Activated CD8-positive, alpha-beta T cell treated with anti-CD3 and anti-CD28 coated beads for 36 hours (primary cell): ENCODE data around the gene LHFPL3. TPM values are rescaled to one million over a fixed set of nuclear protein-coding genes. Genes with fewer than 3 reads are reported as not detected.

Experiments used
- ATAC-seq: fragments of 200-7000 bp; cut with Tn5 transposase; one replicate; pipeline ENCODE4 v1.10.0; 2021; ENCODE audit warnings: mild to moderate bottlenecking, moderate library complexity
- CTCF ChIA-PET: fragments of 350-600 bp; sonication (Branson Sonifier 250); formaldehyde crosslinking; loops from one replicate; lab custom pipeline; 2021; ENCODE audit warnings: antibody characterized with exemption; lab: Charles Lee
- POLR2A ChIA-PET: fragments of 350-600 bp; sonication (Branson Sonifier 250); formaldehyde crosslinking; loops from one replicate; lab custom pipeline; 2021; ENCODE audit warnings: antibody characterized with exemption; lab: Charles Lee
- DNase-seq: peaks from one replicate; pipeline ENCODE4 v3.0.0-alpha.2; 2020
- H3K27ac Mint-ChIP-seq: one replicate; pipeline ENCODE4 v1.8.0; 2021; ENCODE audit warnings: mild to moderate bottlenecking, mixed read lengths
- H3K27me3 Mint-ChIP-seq: one replicate; pipeline ENCODE4 v1.8.0; 2021; ENCODE audit warnings: mixed read lengths
- H3K36me3 Mint-ChIP-seq: one replicate; pipeline ENCODE4 v1.8.0; 2021; ENCODE audit warnings: low read depth, mixed read lengths
- H3K4me1 Mint-ChIP-seq: one replicate; pipeline ENCODE4 v1.8.0; 2021; ENCODE audit warnings: low read depth, mixed read lengths
- H3K4me3 Mint-ChIP-seq: one replicate; pipeline ENCODE4 v1.8.0; 2021; ENCODE audit warnings: mild to moderate bottlenecking, moderate library complexity, mixed read lengths
- H3K9me3 Mint-ChIP-seq: one replicate; pipeline ENCODE4 v1.8.0; 2021; ENCODE audit warnings: mixed read lengths
- intact Hi-C: fragments of 100-400 bp; cut with micrococcal nuclease; formaldehyde crosslinking; loops from one replicate; pipeline ENCODE4 v1.10.0; 2022
- total RNA-seq, 2 experiments: library from RNA; stranded (reverse); gene quantifications; one replicate each; pipeline ENCODE4 v1.2.3, GENCODE V29; 2021
- TF ChIP-seq, protein P1 (sequence below): fragments of 200-600 bp; IDR thresholded peaks from one replicate; pipeline ENCODE4 v1.8.0; 2022; ENCODE audit warnings: antibody characterized with exemption, mild to moderate bottlenecking

Gene LHFPL3
- total RNA-seq, 2 experiments from 2014 or later, result not detected

- H3K27me3 Mint-ChIP-seq, result peaks cover 1% of the 10 kb centered on the region
- H3K4me3 Mint-ChIP-seq, result no peak overlapping the region
- no peaks in the 10 kb centered on the region for H3K9me3 Mint-ChIP-seq
- TF ChIP-seq, protein P1, sequence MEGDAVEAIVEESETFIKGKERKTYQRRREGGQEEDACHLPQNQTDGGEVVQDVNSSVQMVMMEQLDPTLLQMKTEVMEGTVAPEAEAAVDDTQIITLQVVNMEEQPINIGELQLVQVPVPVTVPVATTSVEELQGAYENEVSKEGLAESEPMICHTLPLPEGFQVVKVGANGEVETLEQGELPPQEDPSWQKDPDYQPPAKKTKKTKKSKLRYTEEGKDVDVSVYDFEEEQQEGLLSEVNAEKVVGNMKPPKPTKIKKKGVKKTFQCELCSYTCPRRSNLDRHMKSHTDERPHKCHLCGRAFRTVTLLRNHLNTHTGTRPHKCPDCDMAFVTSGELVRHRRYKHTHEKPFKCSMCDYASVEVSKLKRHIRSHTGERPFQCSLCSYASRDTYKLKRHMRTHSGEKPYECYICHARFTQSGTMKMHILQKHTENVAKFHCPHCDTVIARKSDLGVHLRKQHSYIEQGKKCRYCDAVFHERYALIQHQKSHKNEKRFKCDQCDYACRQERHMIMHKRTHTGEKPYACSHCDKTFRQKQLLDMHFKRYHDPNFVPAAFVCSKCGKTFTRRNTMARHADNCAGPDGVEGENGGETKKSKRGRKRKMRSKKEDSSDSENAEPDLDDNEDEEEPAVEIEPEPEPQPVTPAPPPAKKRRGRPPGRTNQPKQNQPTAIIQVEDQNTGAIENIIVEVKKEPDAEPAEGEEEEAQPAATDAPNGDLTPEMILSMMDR, result no peak
- peaks cover 2% of the 10 kb centered on the region for H3K4me1 Mint-ChIP-seq
- H3K36me3 Mint-ChIP-seq, result no peaks in the 10 kb centered on the region
- ChIA-PET POLR2A (no interaction called here), CTCF (interaction anchor here (0.6 to 2.3 kb wide), 3 partner anchors 10 to 181 kb away, joined by 3 to 15 read pairs (median 4); no protein-coding TSS in a partner anchor)
- ATAC-seq (no peak), DNase-seq (no peak)
- no peak overlapping the region for H3K27ac Mint-ChIP-seq
- intact Hi-C loops, result no loop called here
These were observed 545.0 kb downstream of the LHFPL3 start for GRCh38 chr7:104873401-104873800.

DNA sequence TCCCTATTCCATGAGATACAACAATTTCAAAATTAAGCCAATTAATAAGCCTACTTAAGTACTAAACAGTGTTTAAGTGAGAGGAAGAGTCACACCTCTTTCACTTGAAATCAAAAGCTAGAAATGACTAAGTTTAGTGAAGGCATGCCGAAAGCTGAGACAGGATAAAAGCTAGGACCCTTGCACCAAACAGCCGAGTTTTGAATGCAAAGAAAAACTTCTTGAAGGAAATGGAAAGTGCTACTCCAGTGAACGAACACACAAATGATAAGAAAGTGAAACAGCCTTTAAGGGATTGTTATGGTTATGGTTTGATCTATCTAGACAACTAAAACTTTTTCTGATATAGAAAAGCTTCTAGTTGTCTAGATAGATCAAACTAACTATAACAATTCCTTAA, 550.2 kb downstream of the LHFPL3 start:
- no peak overlapping the region for H3K4me3 Mint-ChIP-seq
- ATAC-seq (peak; percentile 82), DNase-seq (no peak)
- H3K9me3 Mint-ChIP-seq, result no peaks in the 10 kb centered on the region
- H3K4me1 Mint-ChIP-seq, result peaks cover 7% of the 10 kb centered on the region
- no peaks in the 10 kb centered on the region for H3K36me3 Mint-ChIP-seq
- H3K27ac Mint-ChIP-seq, result no peak overlapping the region
- ChIA-PET CTCF (interaction anchor here (1.0 to 2.7 kb wide), 5 partner anchors 23 to 647 kb away, joined by 3 to 17 read pairs (median 3); no protein-coding TSS in a partner anchor), POLR2A (no interaction called here)
- intact Hi-C loops, result no loop called here
- H3K27me3 Mint-ChIP-seq, result peaks cover 1% of the 10 kb centered on the region
- TF ChIP-seq, protein P1, result no peak

DNA sequence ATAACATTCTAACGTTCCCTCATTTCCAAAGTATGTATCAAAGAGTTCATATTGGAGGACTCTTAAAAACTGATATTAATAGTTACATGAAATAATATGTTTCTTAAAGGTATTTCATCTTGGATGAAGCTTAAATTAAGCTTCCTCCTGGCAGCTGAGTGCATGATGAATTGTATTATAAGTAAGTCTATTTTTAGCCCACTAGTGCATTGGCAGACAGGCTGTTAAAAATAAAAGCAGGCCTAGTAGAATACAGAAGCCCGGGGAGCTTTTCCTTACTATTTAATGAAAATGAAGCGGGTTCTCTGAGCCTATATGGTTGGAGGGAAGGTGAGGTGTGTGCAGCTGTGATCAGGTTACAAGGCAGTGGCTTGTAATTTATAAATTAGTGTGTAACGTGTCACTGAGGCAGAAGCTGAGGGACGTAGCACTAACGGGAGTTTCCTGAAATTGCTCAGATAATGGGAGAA, 554.9 kb downstream of the LHFPL3 start:
- POLR2A ChIA-PET, result no interaction called here
- DNase-seq, result no peak
- no peaks in the 10 kb centered on the region for H3K36me3 Mint-ChIP-seq
- peaks cover 9% of the 10 kb centered on the region for H3K4me1 Mint-ChIP-seq
- ATAC-seq, result no peak
- H3K4me3 Mint-ChIP-seq, result no peak overlapping the region
- H3K9me3 Mint-ChIP-seq, result no peaks in the 10 kb centered on the region
- peaks cover 2% of the 10 kb centered on the region for H3K27me3 Mint-ChIP-seq
- CTCF ChIA-PET, result interaction anchor here (0.6 to 7.8 kb wide), 33 partner anchors 8 to 1071 kb away, joined by 3 to 162 read pairs (median 6); no protein-coding TSS in a partner anchor
- intact Hi-C loops, result no loop called here
- TF ChIP-seq, protein P1, result no peak
- H3K27ac Mint-ChIP-seq, result no peak overlapping the region

DNA sequence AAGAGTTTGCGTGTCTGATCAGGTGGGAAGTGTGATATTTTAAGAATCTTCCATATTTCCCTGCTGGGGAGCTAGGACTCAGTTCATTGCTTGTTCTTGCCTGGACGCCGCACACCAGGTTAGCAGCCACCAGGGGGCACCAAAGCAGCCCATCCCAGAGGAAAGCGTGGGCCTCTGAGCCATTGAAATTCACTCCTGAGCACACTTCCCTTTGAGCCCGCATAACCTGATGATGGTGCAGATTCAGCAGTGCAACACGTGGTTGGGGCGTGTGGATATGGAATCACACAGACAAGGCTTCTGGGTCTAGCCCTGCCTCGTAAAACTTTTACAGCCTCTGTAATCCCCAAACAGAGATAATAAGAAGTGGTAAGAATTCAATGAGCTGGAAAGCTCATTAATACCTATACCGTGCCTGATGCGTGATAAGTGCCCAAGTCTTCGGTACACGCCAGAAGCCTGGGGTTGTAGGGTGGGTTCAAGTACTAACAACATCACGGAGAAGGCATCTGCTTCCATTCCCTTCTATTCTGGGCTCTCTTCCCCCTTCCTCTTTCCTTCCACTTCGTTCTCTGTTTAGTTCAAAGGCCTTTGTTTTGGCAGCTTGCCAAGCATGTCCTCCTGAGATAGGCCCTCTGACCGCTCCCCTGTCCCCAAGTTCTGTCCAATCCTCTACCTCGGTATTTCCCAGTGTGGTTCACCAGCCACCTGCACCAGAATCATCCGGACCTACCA, 555.5 kb downstream of the LHFPL3 start:
- peak; percentile 83 for DNase-seq
- peaks cover 5% of the 10 kb centered on the region for H3K4me1 Mint-ChIP-seq
- H3K9me3 Mint-ChIP-seq, result no peaks in the 10 kb centered on the region
- TF ChIP-seq, protein P1, result peak; percentile 95
- no peaks in the 10 kb centered on the region for H3K36me3 Mint-ChIP-seq
- intact Hi-C loops, result loop anchor here (1.0 kb wide), 1 partner anchor 34 kb away; no protein-coding TSS in a partner anchor
- ATAC-seq, result peak; percentile 90
- ChIA-PET CTCF (interaction anchor here (0.6 to 7.8 kb wide), 38 partner anchors 8 to 1071 kb away, joined by 3 to 162 read pairs (median 4); no protein-coding TSS in a partner anchor), POLR2A (interaction anchor here (0.5 kb wide), 1 partner anchor 73 kb away, joined by 3 read pairs; no protein-coding TSS in a partner anchor)
- peaks cover 2% of the 10 kb centered on the region for H3K27me3 Mint-ChIP-seq
- H3K27ac Mint-ChIP-seq, result peak overlapping the region; percentile 3
- no peak overlapping the region for H3K4me3 Mint-ChIP-seq

DNA sequence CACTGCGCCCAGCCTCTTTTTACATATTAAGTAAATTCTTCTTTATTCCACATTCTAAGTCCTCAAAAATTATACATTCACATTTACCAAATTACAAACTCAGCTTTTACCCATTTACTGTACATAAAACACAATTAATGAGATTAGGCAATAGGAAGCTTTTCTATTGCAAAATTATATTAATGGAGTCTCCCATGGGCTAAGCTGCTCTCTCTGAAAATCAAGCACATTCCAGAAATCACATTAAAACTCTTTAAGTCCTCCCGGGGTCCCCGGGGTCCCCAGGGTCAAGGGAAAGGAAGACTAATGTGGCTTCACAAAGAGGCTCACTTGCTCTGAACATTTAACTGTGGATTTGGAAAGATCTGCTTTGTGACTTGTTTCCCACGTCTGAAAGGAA, 558.2 kb downstream of the LHFPL3 start:
- TF ChIP-seq, protein P1, result no peak
- DNase-seq (no peak), ATAC-seq (no peak)
- peaks cover 2% of the 10 kb centered on the region for H3K27me3 Mint-ChIP-seq
- CTCF ChIA-PET, result interaction anchor here (7.8 kb wide), 1 partner anchor 31 kb away, joined by 162 read pairs; no protein-coding TSS in a partner anchor
- H3K27ac Mint-ChIP-seq, result no peak overlapping the region
- intact Hi-C loops, result no loop called here
- no peak overlapping the region for H3K4me3 Mint-ChIP-seq
- POLR2A ChIA-PET, result no interaction called here
- no peaks in the 10 kb centered on the region for H3K9me3 Mint-ChIP-seq
- peaks cover 5% of the 10 kb centered on the region for H3K4me1 Mint-ChIP-seq
- H3K36me3 Mint-ChIP-seq, result no peaks in the 10 kb centered on the region
